ENCODE measurements around the gene OSBP2. TPM values are rescaled to one million over a fixed set of nuclear protein-coding genes. Genes with fewer than 3 reads are reported as not detected.

The OSBP2 gene
- total RNA-seq, 1 experiment from 2014 or later: 10.2 TPM

DNA sequence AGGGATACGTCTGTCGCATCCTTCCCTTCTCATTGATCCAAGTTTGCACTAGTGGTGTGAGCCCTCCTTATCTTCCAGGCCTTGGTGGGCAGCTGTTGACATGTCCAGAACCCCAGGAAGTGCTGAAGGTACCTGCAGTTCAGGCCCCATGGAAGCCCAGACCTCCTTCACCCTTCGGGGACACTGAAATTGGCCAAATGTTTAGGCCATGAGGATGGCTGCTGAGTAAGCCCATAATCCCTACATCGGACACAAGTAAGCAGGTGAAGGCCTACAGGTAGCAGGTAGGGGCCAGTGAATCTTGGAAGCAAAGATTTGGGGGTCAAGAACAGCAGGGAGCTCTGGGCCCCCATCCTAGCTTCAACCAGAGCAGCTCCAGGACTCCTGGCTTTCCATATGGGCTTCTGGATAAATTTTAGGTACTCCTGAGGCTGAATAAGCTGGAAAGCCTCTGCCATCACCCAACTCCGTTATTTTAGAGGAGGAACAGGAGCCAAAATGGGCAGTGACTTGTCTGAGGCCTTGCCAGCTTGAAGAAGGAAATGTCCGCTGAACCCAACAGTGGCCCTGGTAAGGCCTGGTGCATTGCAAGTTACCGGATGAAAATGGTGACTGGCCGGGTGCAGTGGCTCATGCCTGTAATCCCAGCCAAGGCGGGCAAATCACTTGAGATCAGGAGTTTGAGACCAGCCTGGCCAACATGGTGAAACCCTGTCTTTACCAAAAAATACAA, 228.7 kb downstream of the OSBP2 start:
- TSS peak; percentile 7 for BruUV-seq (replicated peaks)

DNA sequence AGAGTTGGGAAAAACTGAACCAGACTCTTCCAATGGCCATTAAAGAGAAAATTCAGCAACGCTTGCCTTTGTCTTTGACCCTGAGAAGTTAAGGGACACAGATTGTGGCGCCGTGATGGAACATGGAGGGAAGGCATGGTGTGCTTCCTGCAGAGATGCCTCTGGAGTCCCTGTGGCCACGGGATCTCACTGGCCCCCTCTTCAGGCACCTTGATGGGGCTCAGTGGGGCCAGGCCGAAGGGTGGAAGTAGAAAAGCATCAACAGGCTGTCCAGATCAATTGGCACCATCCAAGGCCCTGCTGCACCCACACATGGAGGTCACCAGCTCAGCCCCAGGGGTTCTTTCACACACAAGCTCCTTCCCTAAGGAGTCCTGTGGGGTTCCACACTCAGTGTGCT, 231.0 kb downstream of the OSBP2 start:
- Histone ChIP-seq H3K9ac (ENCODE audit: low read length) (no peak overlapping the region), H3K36me3 (ENCODE audit: low read depth, low read length) (0 out of 2 replicates have a peak, but pooled peaks cover 3% of the 10 kb centered on the region), H3K27me3 (ENCODE audit: low read length) (no peaks in the 10 kb centered on the region), H3K4me3 (ENCODE audit: low read length) (no peak overlapping the region), H3K27ac (ENCODE audit: low read length) (no peak overlapping the region), H3K9me3 (ENCODE audit: low read length) (no peaks in the 10 kb centered on the region), H2AFZ (ENCODE audit: low read length) (no peak overlapping the region), H3K4me2 (ENCODE audit: low read length) (no peak overlapping the region), H3K4me1 (ENCODE audit: insufficient read depth, low read length) (no peaks in the 10 kb centered on the region), H3K9me2 (replicated peaks; ENCODE audit: low read length) (no peaks in the 10 kb centered on the region), H3K79me2 (ENCODE audit: low read length) (no peaks in the 10 kb centered on the region), H3F3A (ENCODE audit: low read length, unreplicated experiment) (no peaks in the 10 kb centered on the region), H4K20me1 (ENCODE audit: low read length) (no peaks in the 10 kb centered on the region)
- ChIA-PET POLR2A (ENCODE audit: unreplicated experiment) (no interaction called here), CTCF (no interaction called here)
- DNase-seq (no peak), ATAC-seq (no peak)
- intact Hi-C loops (cut with micrococcal nuclease): no loop called here
- no TSS peak for BruUV-seq (replicated peaks)
- TF ChIP-seq, protein P1, sequence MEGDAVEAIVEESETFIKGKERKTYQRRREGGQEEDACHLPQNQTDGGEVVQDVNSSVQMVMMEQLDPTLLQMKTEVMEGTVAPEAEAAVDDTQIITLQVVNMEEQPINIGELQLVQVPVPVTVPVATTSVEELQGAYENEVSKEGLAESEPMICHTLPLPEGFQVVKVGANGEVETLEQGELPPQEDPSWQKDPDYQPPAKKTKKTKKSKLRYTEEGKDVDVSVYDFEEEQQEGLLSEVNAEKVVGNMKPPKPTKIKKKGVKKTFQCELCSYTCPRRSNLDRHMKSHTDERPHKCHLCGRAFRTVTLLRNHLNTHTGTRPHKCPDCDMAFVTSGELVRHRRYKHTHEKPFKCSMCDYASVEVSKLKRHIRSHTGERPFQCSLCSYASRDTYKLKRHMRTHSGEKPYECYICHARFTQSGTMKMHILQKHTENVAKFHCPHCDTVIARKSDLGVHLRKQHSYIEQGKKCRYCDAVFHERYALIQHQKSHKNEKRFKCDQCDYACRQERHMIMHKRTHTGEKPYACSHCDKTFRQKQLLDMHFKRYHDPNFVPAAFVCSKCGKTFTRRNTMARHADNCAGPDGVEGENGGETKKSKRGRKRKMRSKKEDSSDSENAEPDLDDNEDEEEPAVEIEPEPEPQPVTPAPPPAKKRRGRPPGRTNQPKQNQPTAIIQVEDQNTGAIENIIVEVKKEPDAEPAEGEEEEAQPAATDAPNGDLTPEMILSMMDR (conservative IDR thresholded peaks at IDR 0.05; ENCODE audit: low read depth, low read length): no peak

More for the DNA sequence above, 228.7 kb downstream of the OSBP2 start:
- no peaks in the 10 kb centered on the region for H3K79me2 ChIP-seq (ENCODE audit: low read length)
- POLR2A ChIA-PET (ENCODE audit: unreplicated experiment): interaction anchor here (0.7 kb wide), 1 partner anchor 165 kb away, joined by 10 read pairs; no protein-coding TSS in a partner anchor
- TF ChIP-seq EZH2 (IDR thresholded peaks at IDR 0.05; ENCODE audit: low read length, unreplicated experiment) (no peak), EZH2phosphoT487 (IDR thresholded peaks at IDR 0.05; ENCODE audit: borderline replicate concordance, low read length) (no peak)
- TF ChIP-seq, protein P1 (conservative IDR thresholded peaks at IDR 0.05; ENCODE audit: low read depth, low read length): no peak
- CTCF ChIA-PET: no interaction called here
- no peaks in the 10 kb centered on the region for H3K9me2 ChIP-seq (replicated peaks; ENCODE audit: low read length)
- H3K4me2 ChIP-seq (ENCODE audit: low read length): no peak overlapping the region
- 0 out of 2 replicates have a peak, but pooled peaks cover 3% of the 10 kb centered on the region for H3K36me3 ChIP-seq (ENCODE audit: low read depth, low read length)
- H3K9me3 ChIP-seq (ENCODE audit: low read length): no peaks in the 10 kb centered on the region
- no peak overlapping the region for H2AFZ ChIP-seq (ENCODE audit: low read length)
- H3K27ac ChIP-seq (ENCODE audit: low read length): no peak overlapping the region
- intact Hi-C loops (cut with micrococcal nuclease): no loop called here
- no peaks in the 10 kb centered on the region for H3F3A ChIP-seq (ENCODE audit: low read length, unreplicated experiment)
- DNase-seq (no peak), ATAC-seq (no peak)
- no peaks in the 10 kb centered on the region for H3K4me1 ChIP-seq (ENCODE audit: insufficient read depth, low read length)
- H3K27me3 ChIP-seq (ENCODE audit: low read length): no peaks in the 10 kb centered on the region
- no peaks in the 10 kb centered on the region for H4K20me1 ChIP-seq (ENCODE audit: low read length)
- H3K4me3 ChIP-seq (ENCODE audit: low read length): no peak overlapping the region
- H3K9ac ChIP-seq (ENCODE audit: low read length): no peak overlapping the region

DNA sequence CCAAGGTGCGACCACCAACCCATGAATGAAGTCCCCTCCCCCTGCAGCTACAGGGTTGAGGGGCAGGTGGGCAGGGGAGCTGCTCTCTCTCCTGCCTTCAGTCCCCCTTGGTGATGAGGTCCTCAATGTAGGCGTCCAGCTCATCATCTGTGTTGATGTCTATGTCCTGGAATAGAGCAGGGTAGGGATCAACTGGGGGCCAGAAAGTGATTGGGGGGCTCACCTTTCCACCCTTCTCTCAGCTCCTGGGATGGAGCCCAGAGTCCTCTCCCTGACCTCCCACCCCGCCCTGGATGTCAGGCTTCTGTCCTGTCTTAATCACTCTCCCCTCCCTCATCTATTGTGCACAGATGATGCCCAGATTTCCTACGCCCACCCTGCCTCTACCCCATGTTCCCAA, 232.0 kb downstream of the OSBP2 start:
- Histone ChIP-seq H2AFZ (ENCODE audit: low read length) (no peak overlapping the region), H3K9me2 (replicated peaks; ENCODE audit: low read length) (no peaks in the 10 kb centered on the region), H3K4me3 (ENCODE audit: low read length) (no peak overlapping the region), H3K27ac (ENCODE audit: low read length) (no peak overlapping the region), H3K9me3 (ENCODE audit: low read length) (no peaks in the 10 kb centered on the region), H3K9ac (ENCODE audit: low read length) (no peak overlapping the region), H3K79me2 (ENCODE audit: low read length) (no peaks in the 10 kb centered on the region), H4K20me1 (ENCODE audit: low read length) (no peaks in the 10 kb centered on the region), H3K4me2 (ENCODE audit: low read length) (no peak overlapping the region), H3K27me3 (ENCODE audit: low read length) (no peaks in the 10 kb centered on the region), H3K4me1 (ENCODE audit: insufficient read depth, low read length) (no peaks in the 10 kb centered on the region), H3K36me3 (ENCODE audit: low read depth, low read length) (0 out of 2 replicates have a peak, but pooled peaks cover 3% of the 10 kb centered on the region), H3F3A (ENCODE audit: low read length, unreplicated experiment) (no peaks in the 10 kb centered on the region)
- TF ChIP-seq EZH2 (IDR thresholded peaks at IDR 0.05; ENCODE audit: low read length, unreplicated experiment): no peak
- TF ChIP-seq EZH2phosphoT487 (IDR thresholded peaks at IDR 0.05; ENCODE audit: borderline replicate concordance, low read length): no peak
- TF ChIP-seq, protein P1 (conservative IDR thresholded peaks at IDR 0.05; ENCODE audit: low read depth, low read length): no peak
- ChIA-PET POLR2A (ENCODE audit: unreplicated experiment) (no interaction called here), CTCF (interaction anchor here (0.6 kb wide), 1 partner anchor 181 kb away, joined by 5 read pairs; no protein-coding TSS in a partner anchor)
- no peak for DNase-seq
- intact Hi-C loops (cut with micrococcal nuclease): no loop called here
- ATAC-seq: no peak
- no TSS peak for BruUV-seq (replicated peaks)

All from PC-3 (cell line).